Ovary (tissue), 9 donors: ENCODE data around the gene FIBCD1. TPM values are rescaled to one million over a fixed set of nuclear protein-coding genes. Genes with fewer than 3 reads are reported as not detected.

Experiments
- DNase-seq, 5 donors: peaks; one replicate each; pipeline ENCODE4 v3.0.0-alpha.2; 2019 to 2020
- H3K27ac ChIP-seq, 2 donors: fragments of 200-600 bp; one replicate each; pipeline versions ENCODE4 v1.5.1 to v1.8.0; 2019 to 2022
- H3K27me3 ChIP-seq: fragments of 200-600 bp; one replicate; pipeline ENCODE4 v1.8.0; 2022
- H3K36me3 ChIP-seq: fragments of 200-600 bp; sonication (generic); one replicate; pipeline ENCODE4 v1.5.1; 2019
- H3K4me1 ChIP-seq: one replicate; pipeline ENCODE4 v1.8.1; 2013; ENCODE audit warnings: mild to moderate bottlenecking, moderate library complexity; ENCODE audit not compliant: insufficient read depth
- H3K4me3 ChIP-seq: fragments of 200-600 bp; sonication (generic); one replicate; pipeline ENCODE4 v1.5.1; 2017
- H3K9me3 ChIP-seq, 2 donors: fragments of 200-600 bp in 1 of 2; sonication (generic) in 1 of 2; one replicate each; pipeline versions ENCODE4 v1.5.1 to v1.8.1; 2013 to 2019; ENCODE audit warnings: mild to moderate bottlenecking in 1 of 2, moderate library complexity in 1 of 2
- EP300 ChIP-seq: sonication (generic); formaldehyde crosslinking; IDR thresholded peaks from one replicate; pipeline ENCODE4 v1.6.1; 2017; ENCODE audit warnings: antibody characterized with exemption
- POLR2A ChIP-seq: fragments of 450-650 bp; IDR thresholded peaks from one replicate; pipeline ENCODE4 v1.6.1; 2017; ENCODE audit warnings: antibody characterized with exemption, mild to moderate bottlenecking, moderate library complexity
- WGBS, 3 donors: extraction: QIAGEN DNeasy Blood & Tissue Kit in 1 of 3; methylation state at CpG; one replicate each; pipeline versions ENCODE4 v1.1.5 to v1.1.7; 2013 to 2017; 5-methylcytosine and 5-hydroxymethylcytosine counted together
- intact Hi-C, 4 donors: fragments of 100-400 bp; cut with DNase I; formaldehyde crosslinking; loops; one replicate each; pipeline versions ENCODE4 v1.11.0 to v1.15.1; 2022 to 2023
- polyA plus RNA-seq, 2 donors: library from polyadenylated mRNA; stranded (reverse); fragments of 200-250 nt in 1 of 2; fragments of 350-450 nt in 1 of 2; fragmentation: Illumina TruSeq in 1 of 2; extraction: RNeasy Lipid Tissue Mini Kit (QIAGEN cat#74804) in 1 of 2; gene quantifications; one replicate each; pipeline ENCODE4 v1.2.3, GENCODE V29; 2013 to 2014
- total RNA-seq, 7 donors: library from RNA; depleted of rRNA in 2 of 7; stranded (reverse); fragments of >200 nt in 2 of 7; fragmentation: NEBNext Ultra II Directional in 3 of 7; extraction: Animal tissue kit (Norgen Biotek cat#: 25700) in 3 of 7; gene quantifications; one replicate each; pipeline versions ENCODE4 v1.1.0 to v1.2.4, GENCODE V29; 2016 to 2023
- TF ChIP-seq, protein P1 (sequence below), 3 donors: fragments of 450-650 bp in 2 of 3; fragments of 200-600 bp in 1 of 3; IDR thresholded peaks; one replicate each; pipeline versions ENCODE4 v1.5.1 to v1.8.0; 2016 to 2022; ENCODE audit warnings: antibody characterized with exemption in 3 of 3, mild to moderate bottlenecking in 1 of 3
- donor health status: DM: no; HTN: no; CAD: no; lungs with moderate emphysema.
- donor health status: DM: no; HTN: no; CAD: no.
- donor health status: Bipolar disorder and iron deficiency.
- donor health status: DM: yes; HTN: yes; CAD: no.
- donor health status: DM: no; HTN: no; CAD: no.
- donor health status: DM: yes; HTN: yes; CAD: no.

The FIBCD1 gene
- total and polyA plus RNA-seq, 9 donors, result 0.06 to 0.45 (median 0.12) TPM; not detected in 3

DNA sequence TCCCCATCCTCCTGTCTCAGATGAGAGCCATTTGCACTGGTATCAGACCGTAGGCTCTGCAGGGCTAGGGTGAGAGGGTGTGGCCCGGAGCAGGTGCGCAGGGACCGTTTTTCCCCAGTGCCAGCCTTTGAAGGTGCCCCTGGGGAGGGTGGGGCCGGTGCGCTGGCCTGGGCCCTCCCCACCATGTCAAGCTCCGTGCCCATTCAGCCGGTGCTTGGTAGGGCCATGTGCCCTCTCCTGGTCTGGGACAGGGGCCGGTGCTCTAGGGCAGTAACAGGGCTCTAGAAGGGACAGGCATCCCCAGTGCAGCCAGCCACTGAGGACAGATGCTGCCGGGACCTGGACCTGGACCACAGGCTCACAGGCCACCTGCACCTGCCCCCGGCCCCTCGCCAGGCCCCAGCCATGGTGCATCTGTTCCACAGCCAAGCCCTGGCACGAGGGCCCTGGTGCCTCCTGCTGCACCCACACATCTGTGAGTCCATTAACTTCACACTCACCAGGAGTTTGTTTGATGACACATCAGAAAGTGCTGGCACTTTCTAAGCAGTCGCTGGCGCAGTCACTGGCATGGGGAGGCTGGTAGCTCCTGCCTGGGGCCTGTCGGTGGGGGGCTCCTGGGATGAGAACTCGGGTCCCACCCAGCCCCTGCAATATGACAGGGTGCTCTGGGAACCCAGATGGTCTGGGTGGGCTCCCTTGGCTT is 37.4 kb downstream of the FIBCD1 start:
- Histone ChIP-seq H3K4me1 (peaks cover 3% of the 10 kb centered on the region), H3K36me3 (no peaks in the 10 kb centered on the region), H3K27me3 (no peaks in the 10 kb centered on the region), H3K4me3 (no peak overlapping the region), H3K27ac (no peak overlapping the region), H3K9me3 (no peaks in the 10 kb centered on the region)
- TF ChIP-seq, protein P1, sequence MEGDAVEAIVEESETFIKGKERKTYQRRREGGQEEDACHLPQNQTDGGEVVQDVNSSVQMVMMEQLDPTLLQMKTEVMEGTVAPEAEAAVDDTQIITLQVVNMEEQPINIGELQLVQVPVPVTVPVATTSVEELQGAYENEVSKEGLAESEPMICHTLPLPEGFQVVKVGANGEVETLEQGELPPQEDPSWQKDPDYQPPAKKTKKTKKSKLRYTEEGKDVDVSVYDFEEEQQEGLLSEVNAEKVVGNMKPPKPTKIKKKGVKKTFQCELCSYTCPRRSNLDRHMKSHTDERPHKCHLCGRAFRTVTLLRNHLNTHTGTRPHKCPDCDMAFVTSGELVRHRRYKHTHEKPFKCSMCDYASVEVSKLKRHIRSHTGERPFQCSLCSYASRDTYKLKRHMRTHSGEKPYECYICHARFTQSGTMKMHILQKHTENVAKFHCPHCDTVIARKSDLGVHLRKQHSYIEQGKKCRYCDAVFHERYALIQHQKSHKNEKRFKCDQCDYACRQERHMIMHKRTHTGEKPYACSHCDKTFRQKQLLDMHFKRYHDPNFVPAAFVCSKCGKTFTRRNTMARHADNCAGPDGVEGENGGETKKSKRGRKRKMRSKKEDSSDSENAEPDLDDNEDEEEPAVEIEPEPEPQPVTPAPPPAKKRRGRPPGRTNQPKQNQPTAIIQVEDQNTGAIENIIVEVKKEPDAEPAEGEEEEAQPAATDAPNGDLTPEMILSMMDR (IDR thresholded peaks at IDR 0.05), result no peak
- TF ChIP-seq EP300 (no peak), POLR2A (no peak)
- no peak for DNase-seq
- 77 to 79% (median 78%) methylated on average over 14 to 17 of the region's 17 CpGs for WGBS, 3 donors
- intact Hi-C loops, result no loop called here

DNA sequence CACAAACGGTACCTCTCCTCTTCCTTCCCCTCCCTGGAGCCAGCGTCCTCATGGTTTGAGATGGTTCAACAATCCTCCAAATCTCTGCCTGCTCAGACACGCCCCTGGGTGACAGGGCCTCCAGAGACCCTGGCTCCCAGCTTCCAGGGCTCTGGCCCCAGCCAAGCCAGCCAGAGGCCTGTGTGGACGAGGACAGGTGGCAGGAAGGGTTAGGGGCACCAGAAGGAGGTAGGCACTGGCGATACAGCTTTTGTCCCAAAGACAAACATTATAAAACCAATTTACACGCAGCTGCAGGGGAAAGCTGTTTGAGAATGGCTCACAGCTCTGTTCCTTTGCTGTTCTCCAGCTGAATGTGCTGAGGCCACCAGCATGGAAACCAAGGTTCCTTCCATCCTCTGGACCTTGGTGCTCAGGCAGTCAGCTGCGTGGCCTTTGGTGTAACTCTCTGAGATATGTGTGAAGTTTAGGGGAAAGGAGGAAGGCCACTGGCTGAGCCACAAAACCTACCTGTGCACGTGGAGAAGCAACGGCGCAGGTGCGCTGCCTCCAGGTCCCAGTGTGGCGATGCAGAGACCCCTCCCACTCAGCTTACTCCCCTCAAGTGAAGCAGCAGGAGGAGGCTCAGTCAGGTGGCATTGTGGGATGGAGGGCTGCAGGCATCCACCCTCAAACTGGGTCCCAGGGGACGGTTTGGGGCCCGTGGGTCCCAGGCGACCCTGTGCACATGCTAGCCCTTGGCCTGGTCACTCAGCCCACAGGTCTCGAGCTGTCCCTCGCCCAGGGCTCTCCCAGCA is 38.1 kb downstream of the FIBCD1 start:
- Histone ChIP-seq H3K36me3 (no peaks in the 10 kb centered on the region), H3K4me1 (peaks cover 3% of the 10 kb centered on the region), H3K9me3 (no peaks in the 10 kb centered on the region), H3K4me3 (no peak overlapping the region), H3K27ac (no peak overlapping the region), H3K27me3 (no peaks in the 10 kb centered on the region)
- TF ChIP-seq EP300, result no peak
- TF ChIP-seq, protein P1 (IDR thresholded peaks at IDR 0.05), result no peak
- 68 to 78% (median 71%) methylated on average over 17 of the region's 17 CpGs for WGBS, 3 donors
- intact Hi-C loops, result no loop called here
- no peak for DNase-seq

DNA sequence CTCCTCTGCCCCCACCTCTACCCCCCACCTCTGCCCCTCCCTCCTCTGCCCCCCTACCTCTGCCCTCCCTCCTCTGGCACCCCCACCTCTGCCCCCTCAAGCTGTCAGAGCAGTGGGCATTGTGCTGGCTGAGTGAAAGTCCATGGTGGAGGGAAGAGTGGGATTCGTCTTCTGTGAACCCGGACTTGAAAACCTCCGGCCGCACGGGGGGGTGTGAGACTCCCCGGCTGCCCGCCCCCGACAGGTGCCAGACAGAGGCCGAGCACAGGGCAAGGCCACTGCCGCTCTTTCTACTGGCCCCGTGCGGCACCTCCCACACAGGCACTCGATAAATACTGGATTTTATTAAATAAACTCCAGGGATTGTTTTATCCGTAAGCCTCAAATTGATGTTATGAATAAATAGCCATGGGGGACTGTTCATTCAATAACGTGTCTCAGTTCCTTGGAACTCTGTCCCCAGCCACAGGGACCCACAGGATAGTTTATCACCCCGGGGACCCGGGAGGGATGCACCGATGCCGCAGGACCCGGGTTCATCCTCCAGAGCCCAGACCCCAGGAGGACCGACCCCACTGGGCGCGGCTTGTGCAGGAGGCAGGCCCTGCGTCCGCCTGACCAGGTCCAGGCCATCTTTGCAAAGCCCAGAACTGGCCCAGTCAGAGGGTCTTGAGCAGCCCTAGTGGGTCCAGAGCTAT is 39.8 kb downstream of the FIBCD1 start:
- 17 to 27% (median 17%) methylated on average over 25 of the region's 25 CpGs for WGBS, 3 donors
- H3K9me3 ChIP-seq, result no peaks in the 10 kb centered on the region
- H3K4me1 ChIP-seq, result peaks cover 3% of the 10 kb centered on the region
- no peaks in the 10 kb centered on the region for H3K36me3 ChIP-seq
- TF ChIP-seq POLR2A, result no peak
- TF ChIP-seq EP300, result no peak
- TF ChIP-seq, protein P1 (IDR thresholded peaks at IDR 0.05), result no peak
- H3K27me3 ChIP-seq, result no peaks in the 10 kb centered on the region
- H3K27ac ChIP-seq, result no peak overlapping the region
- no peak overlapping the region for H3K4me3 ChIP-seq
- DNase-seq, result no peak
- intact Hi-C loops, result no loop called here

DNA sequence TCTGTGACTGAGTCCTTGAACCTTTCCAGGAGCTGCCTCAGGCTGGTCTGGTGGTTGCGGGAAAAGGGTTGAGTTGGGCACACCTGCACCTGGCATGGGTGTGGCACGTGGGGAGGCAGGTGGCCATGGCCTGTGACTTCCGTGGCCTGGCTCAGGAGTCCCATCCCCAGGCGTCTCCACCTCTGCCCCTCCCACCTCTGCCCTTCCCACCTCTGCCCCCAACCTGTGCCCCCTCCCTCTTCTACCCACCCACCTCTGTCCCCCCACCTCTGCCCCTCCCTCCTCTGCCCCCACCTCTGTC is 40.5 kb downstream of the FIBCD1 start:
- H3K4me3 ChIP-seq, result no peak overlapping the region
- no peaks in the 10 kb centered on the region for H3K27me3 ChIP-seq
- DNase-seq, result no peak
- peaks cover 3% of the 10 kb centered on the region for H3K4me1 ChIP-seq
- no peaks in the 10 kb centered on the region for H3K9me3 ChIP-seq
- H3K27ac ChIP-seq, result no peak overlapping the region
- WGBS, 3 donors, result 33 to 47% (median 35%) methylated on average over 4 of the region's 4 CpGs
- no peak for TF ChIP-seq EP300
- TF ChIP-seq, protein P1 (IDR thresholded peaks at IDR 0.05), result no peak
- TF ChIP-seq POLR2A, result no peak
- no peaks in the 10 kb centered on the region for H3K36me3 ChIP-seq
- intact Hi-C loops, result no loop called here
